HepG2 (cell line): ENCODE results near the gene SLC16A13. TPM values are rescaled to one million over a fixed set of nuclear protein-coding genes. Genes with fewer than 3 reads are reported as not detected.
A peak's percentile ranks its signal among the peaks of the same experiment; 100 is the strongest.

ENCODE experiments used
- ATAC-seq: fragments of 200-7000 bp; cut with Tn5 transposase; 3 replicates; pipeline ENCODE4 v1.9.1; 2020; ENCODE audit warnings: mild to moderate bottlenecking, moderate library complexity
- BruUV-seq: library from RNA; stranded (reverse); fragments of 400-500 nt; replicated peaks from 2 replicates; lab custom pipeline; 2021; lab: Mats Ljungman, UMichigan
- CTCF ChIA-PET: fragments of 300-600 bp; formaldehyde crosslinking; extraction: SDS; loops from one replicate; lab custom pipeline; 2021; ENCODE audit warnings: low total read pairs, inconsistent platforms, low intra/inter-chr PET ratio; lab: Yijun Ruan, JAX
- POLR2A ChIA-PET: fragments of 350-600 bp; sonication (Branson Sonifier 250); formaldehyde crosslinking; loops from one replicate; lab custom pipeline; 2020; ENCODE audit warnings: antibody characterized with exemption, inconsistent platforms; lab: Yijun Ruan, JAX
- DNase-seq: peaks from one replicate; pipeline ENCODE4 v3.0.0-alpha.2; 2015; ENCODE audit warnings: low spot score
- FAIRE-seq: peaks from 3 replicates; lab custom pipeline; 2011; peaks lifted over from hg19 to GRCh38; lab: Jason Lieb, UNC
- H2AFZ ChIP-seq: one replicate; pipeline ENCODE4 v1.6.1; 2011; ENCODE audit warnings: low read length, inconsistent platforms
- H3K27ac ChIP-seq: fragments of 300-600 bp; 3 replicates; pipeline ENCODE4 v1.8.0; 2011; ENCODE audit warnings: mixed run types, mild to moderate bottlenecking, mixed read lengths, low read length, inconsistent platforms; ENCODE audit not compliant: insufficient read depth; ENCODE audit errors: extremely low read length
- H3K27me3 ChIP-seq, 2 experiments: fragments of 200-600 bp in 1 of 2; 2 replicates in 1 of 2; 3 replicates in 1 of 2; pipeline versions ENCODE4 v1.6.0 to v1.8.0; 2011; ENCODE audit warnings: low read length in 2 of 2, mild to moderate bottlenecking in 2 of 2, moderate library complexity in 2 of 2, inconsistent platforms in 1 of 2; ENCODE audit not compliant: insufficient read depth in 2 of 2, control insufficient read depth in 1 of 2
- H3K36me3 ChIP-seq, 2 experiments: fragments of 200-600 bp in 1 of 2; replicated peaks in 1 of 2; 2 replicates in 1 of 2; 3 replicates in 1 of 2; pipeline versions ENCODE4 v1.5.1 to v1.8.0; 2011; ENCODE audit warnings: low read length in 2 of 2, inconsistent platforms in 1 of 2; ENCODE audit not compliant: insufficient read depth in 2 of 2, control insufficient read depth in 1 of 2
- H3K4me1 ChIP-seq: 2 replicates; pipeline ENCODE4 v1.5.1; 2012; ENCODE audit warnings: low read length, inconsistent platforms; ENCODE audit not compliant: insufficient read depth
- H3K4me2 ChIP-seq: 2 replicates; pipeline ENCODE4 v1.6.0; 2011; ENCODE audit warnings: low read depth, low read length, inconsistent platforms
- H3K4me3 ChIP-seq, 3 experiments: fragments of 200-600 bp in 1 of 3; sonication (generic), shearing (Covaris generic) in 1 of 3; replicated peaks in 1 of 3; 2 replicates each; pipeline ENCODE4 v1.5.1; 2011 to 2016; ENCODE audit warnings: low read length in 3 of 3, inconsistent platforms in 2 of 3, low read depth in 2 of 3, mild to moderate bottlenecking in 2 of 3, control low read depth in 1 of 3, mixed read lengths in 1 of 3; ENCODE audit not compliant: insufficient read depth in 1 of 3
- H3K79me2 ChIP-seq: one replicate; pipeline ENCODE4 v1.6.1; 2011; ENCODE audit warnings: low read length, inconsistent platforms; ENCODE audit not compliant: insufficient read depth
- H3K9ac ChIP-seq: 2 replicates; pipeline ENCODE4 v1.6.0; 2011; ENCODE audit warnings: mild to moderate bottlenecking, low read depth, low read length, inconsistent platforms; ENCODE audit not compliant: insufficient read depth
- H3K9me3 ChIP-seq: 2 replicates; pipeline ENCODE4 v1.5.1; 2012; ENCODE audit warnings: mild to moderate bottlenecking, low read length
- H4K20me1 ChIP-seq: 2 replicates; pipeline ENCODE4 v1.6.0; 2011; ENCODE audit warnings: inconsistent platforms, mild to moderate bottlenecking, low read length, moderate library complexity; ENCODE audit not compliant: insufficient read depth
- AFF4 ChIP-seq: sonication (generic); formaldehyde crosslinking; IDR thresholded peaks from 2 replicates; pipeline ENCODE4 v1.4.0; 2020; ENCODE audit warnings: missing genetic modification reagents
- ATM ChIP-seq: fragments of 450-650 bp; IDR thresholded peaks from 2 replicates; pipeline ENCODE4 v1.7.1; 2017; ENCODE audit warnings: mild to moderate bottlenecking, borderline replicate concordance
- CCAR2 ChIP-seq: fragments of 200-400 bp; formaldehyde crosslinking; optimal IDR thresholded peaks from 2 replicates; pipeline ENCODE3; 2018; ENCODE audit warnings: low read depth, mild to moderate bottlenecking, low read length, moderate library complexity
- DNMT1 ChIP-seq: sonication (generic); formaldehyde crosslinking; IDR thresholded peaks from 2 replicates; pipeline ENCODE4 v1.5.1; 2020; ENCODE audit warnings: mild to moderate bottlenecking, missing genetic modification reagents
- HOXA5 ChIP-seq: sonication (generic); formaldehyde crosslinking; IDR thresholded peaks from 2 replicates; pipeline ENCODE4 v1.4.0; 2020; ENCODE audit warnings: missing genetic modification reagents
- KDM5B ChIP-seq: sonication (generic); formaldehyde crosslinking; IDR thresholded peaks from 2 replicates; pipeline ENCODE4 v1.4.0; 2020; ENCODE audit warnings: missing genetic modification reagents, mild to moderate bottlenecking, borderline replicate concordance
- MYC ChIP-seq: sonication (generic); formaldehyde crosslinking; IDR thresholded peaks from 2 replicates; pipeline ENCODE4 v1.9.0; 2021; ENCODE audit warnings: missing genetic modification reagents, borderline replicate concordance
- PAF1 ChIP-seq: IDR thresholded peaks from 2 replicates; pipeline ENCODE4 v1.6.1; 2016; ENCODE audit warnings: missing genetic modification reagents, missing compliant biosample characterization
- THAP9 ChIP-seq: sonication (generic); formaldehyde crosslinking; IDR thresholded peaks from 2 replicates; pipeline ENCODE4; 2020; ENCODE audit warnings: missing genetic modification reagents, mild to moderate bottlenecking, borderline replicate concordance
- WIZ ChIP-seq: sonication (generic); formaldehyde crosslinking; IDR thresholded peaks from 2 replicates; pipeline ENCODE4 v1.5.1; 2020; ENCODE audit warnings: mild to moderate bottlenecking, missing genetic modification reagents
- ZBTB33 ChIP-seq: sonication (generic); formaldehyde crosslinking; IDR thresholded peaks from 2 replicates; pipeline ENCODE4 v1.4.0; 2020; ENCODE audit warnings: missing genetic modification reagents
- ZNF660 ChIP-seq: sonication (generic); formaldehyde crosslinking; IDR thresholded peaks from 2 replicates; pipeline ENCODE4 v1.5.1; 2020; ENCODE audit warnings: mild to moderate bottlenecking, low read depth, missing genetic modification reagents, borderline replicate concordance
- ZNF792 ChIP-seq: IDR thresholded peaks from 2 replicates; pipeline ENCODE4 v1.6.1; 2016
- WGBS: methylation state at CpG from one replicate; pipeline ENCODE4 v1.1.6; 2017; ENCODE audit warnings: low lambda C conversion rate; 5-methylcytosine and 5-hydroxymethylcytosine counted together
- in situ Hi-C: cut with HindIII; loops from 2 replicates; pipeline ENCODE4 v1.10.0; 2017; ENCODE audit warnings: low pct_unique_long_range_greater_than_20kb; ENCODE audit not compliant: extremely low pct_ligation_motif_present
- intact Hi-C: fragments of 100-400 bp; cut with micrococcal nuclease; formaldehyde crosslinking; loops from one replicate; pipeline ENCODE4 v1.10.0; 2022; ENCODE audit not compliant: unreplicated experiment
- polyA plus RNA-seq, 8 experiments: library from polyadenylated mRNA; depleted of rRNA in 3 of 8; stranded (reverse) in 7 of 8; unstranded in 1 of 8; fragments of >200 nt; fragmentation: Illumina TruSeq in 4 of 8; extraction: Trizol in 4 of 8; gene quantifications; 2 replicates each; pipeline versions ENCODE4 v1.2.1 to v1.2.3, GENCODE V29; 2011 to 2016; ENCODE audit warnings: low read depth in 4 of 8, missing spikeins in 1 of 8, mixed read lengths in 1 of 8; ENCODE audit not compliant: insufficient read depth in 1 of 8
- total RNA-seq, 5 experiments: library from RNA; depleted of rRNA; stranded (reverse); fragments of >200 nt; fragmentation: Illumina TruSeq; extraction: Trizol; gene quantifications; 2 replicates each; pipeline ENCODE4 v1.2.3, GENCODE V29; 2016; ENCODE audit warnings: low read depth in 1 of 5
- TF ChIP-seq, protein P1 (sequence below): IDR thresholded peaks from 2 replicates; pipeline ENCODE4 v1.6.1; 2012; ENCODE audit warnings: inconsistent platforms

Gene SLC16A13
- total and polyA plus RNA-seq, 2 of the 13 experiments (the other 11 are each of a cell fraction or from before 2014, with no cell fraction given) = 2.2 to 3.0 TPM

- TF ChIP-seq KDM5B (CRISPR knock-in tag) (no peak), MYC (CRISPR knock-in tag) (0 out of 2 replicates have a peak, but pooled peaks have one; percentile 40), CCAR2 (no peak)
- TF ChIP-seq, protein P1, sequence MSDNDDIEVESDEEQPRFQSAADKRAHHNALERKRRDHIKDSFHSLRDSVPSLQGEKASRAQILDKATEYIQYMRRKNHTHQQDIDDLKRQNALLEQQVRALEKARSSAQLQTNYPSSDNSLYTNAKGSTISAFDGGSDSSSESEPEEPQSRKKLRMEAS = peak; percentile 66
Measured at GRCh38 chr17:7023576-7024401, 12.0 kb upstream of the SLC16A13 start (continued).

- DNase-seq (no peak), FAIRE-seq (no peak), ATAC-seq (no peak)
- intact Hi-C loops = loop anchor here (5.0 to 10.0 kb wide), 2 partner anchors 112 to 180 kb away; no protein-coding TSS in a partner anchor
- no peaks in the 10 kb centered on the region for H3K9me3 ChIP-seq
- no peak overlapping the region for H3K4me2 ChIP-seq
- ChIA-PET CTCF (no interaction called here), POLR2A (interaction anchor here (1.5 to 2.6 kb wide), 2 partner anchors 11 to 12 kb away, joined by 5 to 20 read pairs; partner anchors contain the start of genes RNASEK and SLC16A13)
- BruUV-seq = no TSS peak
- H4K20me1 ChIP-seq = no peaks in the 10 kb centered on the region
- H3K36me3 ChIP-seq = no peaks in the 10 kb centered on the region
- H3K79me2 ChIP-seq = no peaks in the 10 kb centered on the region
- H3K27me3 ChIP-seq = peaks cover 1 to 27% of the 10 kb centered on the region in 2 experiments; a peak in 3 of 5 replicates
- H2AFZ ChIP-seq = no peak overlapping the region
- in situ Hi-C loops = no loop called here
- peaks cover 60% of the 10 kb centered on the region for H3K4me1 ChIP-seq
- no peak overlapping the region for H3K9ac ChIP-seq
- no peak overlapping the region for H3K4me3 ChIP-seq
- WGBS = no CpG with 5 or more reads among the region's 8 CpGs
- no peak overlapping the region for H3K27ac ChIP-seq
- TF ChIP-seq ATM = no peak
- no peak for TF ChIP-seq ZNF660 (CRISPR knock-in tag)
- TF ChIP-seq PAF1 (CRISPR knock-in tag) = no peak
- TF ChIP-seq DNMT1 (CRISPR knock-in tag) = no peak
- TF ChIP-seq THAP9 (CRISPR knock-in tag) = no peak
- TF ChIP-seq WIZ (CRISPR knock-in tag) = no peak
- no peak for TF ChIP-seq ZBTB33 (CRISPR knock-in tag)
- TF ChIP-seq HOXA5 (CRISPR knock-in tag) = no peak
- no peak for TF ChIP-seq AFF4 (CRISPR knock-in tag)
- no peak for TF ChIP-seq ZNF792 (CRISPR knock-in tag)
Measured at GRCh38 chr17:7024402-7024785, 11.4 kb upstream of the SLC16A13 start.
